Suprapubic skin (tissue), 4 donors: ENCODE measurements around the gene HHLA2. TPM values are rescaled to one million over a fixed set of nuclear protein-coding genes. Genes with fewer than 3 reads are reported as not detected.

ENCODE experiments used
- DNase-seq, 2 donors: peaks; one replicate each; pipeline ENCODE4 v3.0.0-alpha.2; 2019; ENCODE audit warnings: low spot score in 2 of 2
- H3K27ac ChIP-seq: fragments of 200-600 bp; sonication (generic); one replicate; pipeline ENCODE4 v1.5.1; 2019
- H3K27me3 ChIP-seq: fragments of 200-600 bp; sonication (generic); one replicate; pipeline ENCODE4 v1.5.1; 2019
- H3K36me3 ChIP-seq: fragments of 200-600 bp; sonication (generic); one replicate; pipeline ENCODE4 v1.5.1; 2019
- H3K4me1 ChIP-seq: fragments of 200-600 bp; sonication (generic); one replicate; pipeline ENCODE4 v1.5.1; 2019
- H3K4me3 ChIP-seq: fragments of 200-600 bp; sonication (generic); one replicate; pipeline ENCODE4 v1.5.1; 2019; ENCODE audit warnings: mild to moderate bottlenecking
- H3K9me3 ChIP-seq: fragments of 200-600 bp; sonication (generic); one replicate; pipeline ENCODE4 v1.5.1; 2019
- CTCF ChIP-seq, 2 donors: fragments of 200-600 bp in 1 of 2; fragments of 450-650 bp in 1 of 2; sonication (generic) in 1 of 2; IDR thresholded peaks; one replicate each; pipeline ENCODE4 v1.5.1; 2016 to 2019; ENCODE audit warnings: antibody characterized with exemption in 2 of 2, mild to moderate bottlenecking in 1 of 2, moderate library complexity in 1 of 2
- EP300 ChIP-seq: sonication (generic); formaldehyde crosslinking; IDR thresholded peaks from one replicate; pipeline ENCODE4 v1.6.1; 2017; ENCODE audit warnings: antibody characterized with exemption
- POLR2A ChIP-seq, 2 donors: fragments of 450-650 bp; IDR thresholded peaks; one replicate each; pipeline ENCODE4 v1.6.1; 2017; ENCODE audit warnings: antibody characterized with exemption in 2 of 2, mild to moderate bottlenecking in 2 of 2, moderate library complexity in 2 of 2
- POLR2AphosphoS5 ChIP-seq, 3 donors: sonication (generic); formaldehyde crosslinking; IDR thresholded peaks; one replicate each; pipeline ENCODE4 v1.6.1; 2017; ENCODE audit warnings: antibody characterized with exemption in 3 of 3
- WGBS: methylation state at CpG from one replicate; pipeline ENCODE4 v1.1.5; 2018; 5-methylcytosine and 5-hydroxymethylcytosine counted together
- total RNA-seq, 4 donors: library from RNA; depleted of rRNA; stranded (reverse); fragments of >200 nt; gene quantifications; one replicate each; pipeline ENCODE4 v1.1.0, GENCODE V29; 2016

Gene HHLA2
- total RNA-seq, 4 donors from 2014 or later: not detected

GRCh38 chr3:108380128-108380795 lies 83.9 kb downstream of the HHLA2 start:
- TF ChIP-seq EP300: no peak
- TF ChIP-seq POLR2A (IDR thresholded peaks at IDR 0.05): no peak
- TF ChIP-seq CTCF (IDR thresholded peaks at IDR 0.05): no peak
- TF ChIP-seq POLR2AphosphoS5 (IDR thresholded peaks at IDR 0.05): no peak
- no peaks in the 10 kb centered on the region for H3K9me3 ChIP-seq

GRCh38 chr3:108381529-108382140 lies 85.3 kb downstream of the HHLA2 start:
- no peaks in the 10 kb centered on the region for H3K36me3 ChIP-seq
- no peaks in the 10 kb centered on the region for H3K27me3 ChIP-seq
- H3K4me1 ChIP-seq: no peaks in the 10 kb centered on the region
- no peak overlapping the region for H3K27ac ChIP-seq
- H3K4me3 ChIP-seq: no peak overlapping the region
- no peaks in the 10 kb centered on the region for H3K9me3 ChIP-seq
- 50% methylated on average over 3 of the region's 3 CpGs for WGBS
- DNase-seq: no peak
- TF ChIP-seq POLR2AphosphoS5 (IDR thresholded peaks at IDR 0.05): no peak
- no peak for TF ChIP-seq CTCF (IDR thresholded peaks at IDR 0.05)
- no peak for TF ChIP-seq POLR2A (IDR thresholded peaks at IDR 0.05)
- no peak for TF ChIP-seq EP300

More at GRCh38 chr3:108380128-108380795, 83.9 kb downstream of the HHLA2 start:
- DNase-seq: no peak
- no peaks in the 10 kb centered on the region for H3K36me3 ChIP-seq
- no peak overlapping the region for H3K27ac ChIP-seq
- 90% methylated on average over 7 of the region's 7 CpGs for WGBS
- H3K4me1 ChIP-seq: no peaks in the 10 kb centered on the region
- no peaks in the 10 kb centered on the region for H3K27me3 ChIP-seq
- H3K4me3 ChIP-seq: no peak overlapping the region

GRCh38 chr3:108383306-108383705 lies 87.0 kb downstream of the HHLA2 start:
- TF ChIP-seq POLR2AphosphoS5 (IDR thresholded peaks at IDR 0.05) (no peak), EP300 (no peak), POLR2A (IDR thresholded peaks at IDR 0.05) (no peak), CTCF (IDR thresholded peaks at IDR 0.05) (no peak)
- Histone ChIP-seq H3K4me3 (no peak overlapping the region), H3K4me1 (no peaks in the 10 kb centered on the region), H3K36me3 (no peaks in the 10 kb centered on the region), H3K27me3 (no peaks in the 10 kb centered on the region), H3K27ac (no peak overlapping the region), H3K9me3 (no peaks in the 10 kb centered on the region)
- DNase-seq: no peak

- Histone ChIP-seq H3K4me3 (no peak overlapping the region), H3K36me3 (no peaks in the 10 kb centered on the region), H3K27ac (no peak overlapping the region), H3K27me3 (no peaks in the 10 kb centered on the region), H3K9me3 (no peaks in the 10 kb centered on the region), H3K4me1 (peaks cover 6% of the 10 kb centered on the region)
- WGBS: 100% methylated on average over 1 of the region's 1 CpG
- TF ChIP-seq POLR2A (IDR thresholded peaks at IDR 0.05): no peak
- TF ChIP-seq POLR2AphosphoS5 (IDR thresholded peaks at IDR 0.05): no peak
- TF ChIP-seq EP300: no peak
- TF ChIP-seq CTCF (IDR thresholded peaks at IDR 0.05): no peak
- DNase-seq: no peak
Observed at GRCh38 chr3:108387063-108387462, 90.7 kb downstream of the HHLA2 start.
